MM.1S (cell line): ENCODE measurements around the gene FMO5.

ENCODE experiments used
- DNase-seq: peaks from one replicate; pipeline ENCODE4 v3.0.0-alpha.2; 2015
- H2AFZ ChIP-seq: fragments of 300-600 bp; sonication (generic); 2 replicates; pipeline ENCODE4 v1.6.0; 2016; ENCODE audit warnings: antibody characterized with exemption, low read length
- H3F3A ChIP-seq: fragments of 300-600 bp; sonication (generic); 2 replicates; pipeline ENCODE4 v1.6.1; 2016; ENCODE audit warnings: mild to moderate bottlenecking, antibody characterized with exemption, low read length, moderate library complexity, mixed read lengths; ENCODE audit not compliant: insufficient read depth
- H3K27ac ChIP-seq: fragments of 300-600 bp; sonication (generic); 2 replicates; pipeline ENCODE4 v1.5.1; 2016; ENCODE audit warnings: mild to moderate bottlenecking, low read length
- H3K27me3 ChIP-seq: fragments of 300-600 bp; sonication (generic); replicated peaks from 2 replicates; pipeline ENCODE4 v1.6.0; 2016; ENCODE audit warnings: low read length; ENCODE audit not compliant: insufficient read depth
- H3K36me3 ChIP-seq: fragments of 300-600 bp; sonication (generic); replicated peaks from 2 replicates; pipeline ENCODE4 v1.6.1; 2016; ENCODE audit warnings: mild to moderate bottlenecking, low read length, mixed read lengths; ENCODE audit not compliant: insufficient read depth
- H3K4me1 ChIP-seq: fragments of 300-600 bp; sonication (generic); 2 replicates; pipeline ENCODE4 v1.6.1; 2016; ENCODE audit warnings: low read length, mixed read lengths
- H3K4me2 ChIP-seq: fragments of 300-600 bp; sonication (generic); 2 replicates; pipeline ENCODE4 v1.6.0; 2016; ENCODE audit warnings: low read depth, low read length
- H3K4me3 ChIP-seq: fragments of 300-600 bp; sonication (generic); 2 replicates; pipeline ENCODE4 v1.5.1; 2016; ENCODE audit warnings: low read length, mixed read lengths
- H3K79me2 ChIP-seq: fragments of 300-600 bp; sonication (generic); 2 replicates; pipeline ENCODE4 v1.6.1; 2016; ENCODE audit warnings: mixed run types, low read length, mixed read lengths
- H3K9ac ChIP-seq: fragments of 300-600 bp; sonication (generic); 2 replicates; pipeline ENCODE4 v1.6.1; 2016; ENCODE audit warnings: low read length, mixed read lengths
- H3K9me2 ChIP-seq: fragments of 300-600 bp; sonication (generic); replicated peaks from 2 replicates; pipeline ENCODE4 v1.6.1; 2016; ENCODE audit warnings: mild to moderate bottlenecking, low read length, mixed read lengths; ENCODE audit not compliant: insufficient read depth
- H3K9me3 ChIP-seq: fragments of 300-600 bp; sonication (generic); replicated peaks from 2 replicates; pipeline ENCODE4 v1.6.1; 2016; ENCODE audit warnings: mild to moderate bottlenecking, low read length, mixed read lengths; ENCODE audit not compliant: insufficient read depth
- H4K20me1 ChIP-seq: fragments of 300-600 bp; sonication (generic); 2 replicates; pipeline ENCODE4 v1.6.1; 2016; ENCODE audit warnings: mild to moderate bottlenecking, low read length, moderate library complexity, mixed read lengths; ENCODE audit not compliant: insufficient read depth
- CTCF ChIP-seq: fragments of 300-600 bp; sonication (generic); IDR thresholded peaks from 2 replicates; pipeline ENCODE4 v1.5.1; 2016; ENCODE audit warnings: antibody characterized with exemption, low read length, mixed read lengths
- EZH2 ChIP-seq: fragments of 300-600 bp; sonication (generic); optimal IDR thresholded peaks from 2 replicates; pipeline ENCODE3; 2017; ENCODE audit warnings: low read depth, mild to moderate bottlenecking, antibody characterized with exemption, low read length, mixed read lengths
- EZH2phosphoT487 ChIP-seq: fragments of 300-600 bp; sonication (generic); IDR thresholded peaks from 2 replicates; pipeline ENCODE4 v1.6.1; 2018; ENCODE audit warnings: antibody characterized with exemption, low read length

The FMO5 gene

GRCh38 chr1:147216124-147216523, 9.0 kb downstream of the FMO5 start:
- no peak for DNase-seq
- Histone ChIP-seq H3K4me2 (no peak overlapping the region), H3K4me3 (no peak overlapping the region)

GRCh38 chr1:147215540-147215916, 9.6 kb downstream of the FMO5 start:
- Histone ChIP-seq H3K36me3 (no peaks in the 10 kb centered on the region), H3K79me2 (no peaks in the 10 kb centered on the region), H4K20me1 (no peaks in the 10 kb centered on the region), H3K9me3 (no peaks in the 10 kb centered on the region), H3K9me2 (no peaks in the 10 kb centered on the region), H3K4me1 (no peaks in the 10 kb centered on the region), H3K4me3 (no peak overlapping the region), H3F3A (no peaks in the 10 kb centered on the region), H3K9ac (no peak overlapping the region), H3K4me2 (no peak overlapping the region), H3K27me3 (no peaks in the 10 kb centered on the region), H3K27ac (no peak overlapping the region), H2AFZ (no peak overlapping the region)
- no peak for TF ChIP-seq EZH2phosphoT487
- TF ChIP-seq EZH2: no peak
- no peak for TF ChIP-seq CTCF
- DNase-seq: no peak

More at GRCh38 chr1:147216124-147216523, 9.0 kb downstream of the FMO5 start:
- Histone ChIP-seq H3K27me3 (no peaks in the 10 kb centered on the region), H3K9me2 (no peaks in the 10 kb centered on the region), H3K9ac (no peak overlapping the region), H3K27ac (no peak overlapping the region), H3K4me1 (no peaks in the 10 kb centered on the region), H4K20me1 (no peaks in the 10 kb centered on the region), H3K79me2 (no peaks in the 10 kb centered on the region), H2AFZ (no peak overlapping the region), H3F3A (no peaks in the 10 kb centered on the region), H3K9me3 (no peaks in the 10 kb centered on the region), H3K36me3 (no peaks in the 10 kb centered on the region)
- TF ChIP-seq CTCF (no peak), EZH2phosphoT487 (no peak), EZH2 (no peak)

- no peak overlapping the region for H2AFZ ChIP-seq
- H3K9ac ChIP-seq: no peak overlapping the region
- no peaks in the 10 kb centered on the region for H3K9me2 ChIP-seq
- H3K4me2 ChIP-seq: no peak overlapping the region
- no peaks in the 10 kb centered on the region for H3K36me3 ChIP-seq
- no peak overlapping the region for H3K4me3 ChIP-seq
- DNase-seq: no peak
- H3K27me3 ChIP-seq: no peaks in the 10 kb centered on the region
- no peaks in the 10 kb centered on the region for H3K9me3 ChIP-seq
- H3K79me2 ChIP-seq: no peaks in the 10 kb centered on the region
- no peaks in the 10 kb centered on the region for H4K20me1 ChIP-seq
- H3K4me1 ChIP-seq: no peaks in the 10 kb centered on the region
- H3K27ac ChIP-seq: no peak overlapping the region
- no peaks in the 10 kb centered on the region for H3F3A ChIP-seq
- TF ChIP-seq EZH2phosphoT487 (no peak), CTCF (no peak), EZH2 (no peak)
Observed at GRCh38 chr1:147214842-147215539, 10.1 kb downstream of the FMO5 start.
